GM19372 (cell line): ENCODE results near the gene ADD1.

Experiments used
- ATAC-seq: cut with Tn5 transposase; IDR thresholded peaks from one replicate; pipeline ENCODE4 v1.9.1; 2021; ENCODE audit warnings: mild to moderate bottlenecking, low read depth, moderate library complexity; ENCODE audit not compliant: unreplicated experiment

ADD1 gene

GRCh38 chr4:2820216-2820982 is 23.2 kb upstream of the ADD1 start:
- ATAC-seq: no peak

DNA sequence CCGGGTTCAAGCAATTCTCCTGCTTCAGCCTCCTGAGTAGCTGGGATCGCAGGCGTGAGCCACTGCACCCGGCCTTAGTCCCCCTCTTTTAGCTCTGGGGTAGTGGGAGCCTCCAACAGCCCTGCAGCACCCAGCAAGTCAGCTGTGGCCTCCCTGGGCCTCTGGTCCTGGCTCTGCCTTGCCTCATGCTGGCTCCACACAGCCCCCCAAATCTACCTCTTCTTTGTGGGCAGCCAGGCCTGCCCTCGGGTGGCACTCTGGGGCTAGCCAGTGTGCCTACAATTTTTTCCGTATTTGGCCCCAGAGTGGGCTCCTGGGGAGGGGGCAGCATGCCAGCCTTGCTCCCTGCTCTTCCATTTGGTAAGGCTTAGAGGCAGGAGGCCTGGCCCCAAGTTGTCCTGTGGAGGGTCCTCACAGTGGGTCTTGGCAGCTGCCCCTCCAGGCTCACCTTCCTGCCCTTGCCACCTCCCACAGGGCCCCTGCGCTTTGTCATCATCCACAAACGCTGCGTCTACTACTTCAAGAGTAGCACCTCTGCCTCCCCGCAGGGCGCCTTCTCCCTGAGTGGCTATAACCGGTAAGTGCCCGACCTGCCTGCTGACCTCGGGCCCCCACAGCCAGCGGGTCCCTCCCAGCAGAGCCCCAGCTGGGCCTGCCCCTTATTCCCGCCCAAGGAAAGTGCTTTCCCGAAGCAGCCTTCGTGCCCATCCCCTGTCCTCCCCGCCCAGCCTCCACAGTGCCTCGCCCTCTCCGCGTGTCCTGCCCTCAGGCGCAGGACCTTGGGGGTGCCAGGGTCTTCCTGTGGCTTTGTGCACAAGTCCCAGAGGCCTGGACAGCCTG is 21.0 kb upstream of the ADD1 start:
- ATAC-seq: no peak

DNA sequence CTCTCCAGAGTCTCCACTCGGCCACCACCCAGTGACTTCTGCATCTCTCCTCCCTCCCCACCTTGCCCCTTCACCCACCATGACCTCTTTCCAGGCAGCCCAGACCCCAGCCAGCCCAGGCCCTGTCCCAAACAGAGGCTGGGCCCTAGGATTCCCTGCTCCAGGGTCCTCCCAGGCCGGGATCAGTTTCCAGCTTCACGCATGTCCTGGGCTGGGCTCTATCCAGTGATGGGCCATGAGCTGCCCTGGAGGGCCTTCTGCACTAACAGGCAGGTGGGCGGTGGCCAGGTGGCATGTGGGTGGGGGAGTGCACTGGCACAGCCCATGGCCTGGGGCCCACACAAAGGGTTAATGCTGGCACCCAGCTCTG is 20.4 kb upstream of the ADD1 start:
- ATAC-seq: no peak

DNA sequence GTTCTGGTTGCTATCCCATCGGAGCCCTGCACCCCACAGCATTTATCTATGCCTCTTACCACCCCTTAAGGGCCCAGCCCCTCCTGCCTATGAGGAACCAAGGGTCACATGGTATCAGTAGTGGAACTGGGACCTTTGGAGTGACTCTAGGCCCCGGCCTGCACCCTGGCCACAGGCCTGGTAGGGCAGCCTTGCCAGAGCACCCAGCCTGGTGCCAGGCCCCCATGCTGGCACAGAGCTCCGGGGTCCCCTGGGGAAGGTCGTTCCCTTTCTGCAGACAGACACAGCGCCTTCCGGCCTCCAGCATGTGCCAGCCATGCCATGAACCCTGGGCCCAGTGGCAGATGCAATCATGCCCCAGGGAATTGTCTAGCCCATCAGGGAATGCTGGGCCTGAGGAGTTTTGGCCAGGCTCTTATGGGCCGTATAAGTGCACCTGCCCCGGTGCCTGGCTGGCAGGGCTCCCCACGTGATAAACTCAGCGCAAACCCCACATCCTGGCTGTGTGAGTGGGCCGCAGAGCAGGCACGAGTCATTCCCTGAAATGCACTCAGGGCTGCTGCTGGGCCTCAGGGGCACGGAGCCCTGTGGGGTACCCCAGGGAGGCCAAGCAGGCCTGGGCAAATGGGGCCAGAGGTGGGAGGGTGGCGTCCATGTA is 19.8 kb upstream of the ADD1 start:
- no peak for ATAC-seq

DNA sequence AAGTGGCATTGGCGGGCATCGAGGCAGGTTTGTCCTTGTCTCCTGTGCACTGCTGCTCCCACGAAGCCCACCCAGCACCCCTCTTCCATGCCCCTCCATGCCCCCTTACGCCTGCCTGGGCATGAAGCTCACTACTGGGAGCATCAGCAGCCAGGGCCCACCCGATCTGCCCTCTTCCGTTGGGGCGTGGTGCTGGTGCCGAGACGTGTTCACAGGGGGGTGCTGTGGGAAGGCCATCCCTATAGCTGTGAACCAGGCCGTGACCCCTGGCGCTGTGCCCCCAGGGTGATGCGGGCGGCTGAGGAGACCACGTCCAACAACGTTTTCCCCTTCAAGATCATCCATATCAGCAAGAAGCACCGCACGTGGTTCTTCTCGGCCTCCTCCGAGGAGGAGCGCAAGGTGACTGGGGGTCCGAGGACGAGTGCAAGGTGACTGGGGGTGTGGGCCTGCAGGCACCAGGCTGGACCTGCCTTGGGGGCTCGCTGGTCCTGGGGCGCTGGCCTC is 19.3 kb upstream of the ADD1 start:
- ATAC-seq: no peak

- ATAC-seq: no peak
Measured at GRCh38 chr4:2824836-2825381, 18.7 kb upstream of the ADD1 start.

DNA sequence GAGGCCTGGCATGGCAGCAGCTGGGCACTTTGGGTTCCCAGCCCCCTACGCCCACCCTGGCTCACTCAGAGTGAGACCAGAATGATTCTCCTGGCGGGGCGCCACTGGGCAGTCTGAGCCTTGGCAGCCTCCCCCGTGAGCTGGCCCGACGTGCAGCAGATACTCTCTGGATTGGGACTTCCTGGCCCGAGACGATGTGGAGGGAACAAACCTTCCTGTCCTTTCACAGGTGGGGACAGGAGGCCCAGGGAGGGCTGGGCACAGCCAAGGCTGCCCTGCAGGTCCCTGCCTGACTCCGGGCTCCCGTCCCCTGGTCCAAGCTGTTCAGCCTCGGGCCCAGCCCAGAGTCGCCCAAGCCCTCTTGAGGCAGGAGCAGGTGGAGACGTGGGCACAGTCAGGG is 17.9 kb upstream of the ADD1 start:
- no peak for ATAC-seq

- no peak for ATAC-seq
Measured at GRCh38 chr4:2827071-2827873, 16.4 kb upstream of the ADD1 start.

DNA sequence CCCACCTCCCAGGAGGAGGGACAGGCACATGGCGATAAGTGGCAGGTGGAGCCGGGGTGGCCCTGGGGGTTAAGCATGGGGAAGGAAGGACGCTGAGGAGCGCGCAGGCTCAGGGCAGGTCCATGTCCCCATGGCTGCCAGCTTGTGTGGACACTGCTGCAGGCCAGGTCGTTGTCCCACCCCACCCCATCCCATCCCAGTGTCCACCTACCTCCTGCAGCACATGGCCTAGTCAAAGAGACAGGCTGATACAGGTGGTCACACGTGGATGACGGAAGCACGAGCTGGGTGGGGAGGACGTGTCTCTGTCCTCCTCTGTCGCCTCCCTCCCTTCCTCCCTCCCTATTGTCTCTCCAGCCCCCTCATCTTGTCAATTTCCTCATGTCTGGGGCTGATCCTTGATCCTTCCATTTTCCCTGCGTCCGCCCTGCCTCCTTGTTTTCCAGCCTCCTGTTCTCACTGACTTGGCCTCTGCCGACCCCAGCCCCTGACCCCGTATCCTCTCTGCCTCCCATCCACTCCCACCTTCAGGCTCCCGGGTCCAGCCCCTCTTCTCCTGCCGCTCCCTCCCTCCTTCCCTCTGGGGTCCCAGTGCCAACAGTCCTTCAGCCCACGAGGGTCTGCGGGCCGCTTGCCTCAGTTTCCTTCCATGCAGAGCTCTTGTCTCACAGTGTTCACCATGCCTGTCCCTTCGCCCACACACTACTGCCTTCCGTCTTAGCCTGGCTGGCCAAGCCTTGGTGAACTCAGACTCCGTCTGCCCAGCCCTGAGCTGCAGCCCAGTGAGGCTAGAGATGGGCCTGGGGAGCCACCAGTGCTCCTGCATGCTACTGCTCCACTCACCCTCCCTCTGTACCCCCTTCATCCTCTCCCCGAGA is 15.5 kb upstream of the ADD1 start:
- ATAC-seq: no peak

GRCh38 chr4:2828758-2829181 is 14.9 kb upstream of the ADD1 start:
- no peak for ATAC-seq

- no peak for ATAC-seq
Measured at GRCh38 chr4:2829321-2829932, 14.2 kb upstream of the ADD1 start.

- no peak for ATAC-seq
Measured at GRCh38 chr4:2829933-2830451, 13.7 kb upstream of the ADD1 start.

DNA sequence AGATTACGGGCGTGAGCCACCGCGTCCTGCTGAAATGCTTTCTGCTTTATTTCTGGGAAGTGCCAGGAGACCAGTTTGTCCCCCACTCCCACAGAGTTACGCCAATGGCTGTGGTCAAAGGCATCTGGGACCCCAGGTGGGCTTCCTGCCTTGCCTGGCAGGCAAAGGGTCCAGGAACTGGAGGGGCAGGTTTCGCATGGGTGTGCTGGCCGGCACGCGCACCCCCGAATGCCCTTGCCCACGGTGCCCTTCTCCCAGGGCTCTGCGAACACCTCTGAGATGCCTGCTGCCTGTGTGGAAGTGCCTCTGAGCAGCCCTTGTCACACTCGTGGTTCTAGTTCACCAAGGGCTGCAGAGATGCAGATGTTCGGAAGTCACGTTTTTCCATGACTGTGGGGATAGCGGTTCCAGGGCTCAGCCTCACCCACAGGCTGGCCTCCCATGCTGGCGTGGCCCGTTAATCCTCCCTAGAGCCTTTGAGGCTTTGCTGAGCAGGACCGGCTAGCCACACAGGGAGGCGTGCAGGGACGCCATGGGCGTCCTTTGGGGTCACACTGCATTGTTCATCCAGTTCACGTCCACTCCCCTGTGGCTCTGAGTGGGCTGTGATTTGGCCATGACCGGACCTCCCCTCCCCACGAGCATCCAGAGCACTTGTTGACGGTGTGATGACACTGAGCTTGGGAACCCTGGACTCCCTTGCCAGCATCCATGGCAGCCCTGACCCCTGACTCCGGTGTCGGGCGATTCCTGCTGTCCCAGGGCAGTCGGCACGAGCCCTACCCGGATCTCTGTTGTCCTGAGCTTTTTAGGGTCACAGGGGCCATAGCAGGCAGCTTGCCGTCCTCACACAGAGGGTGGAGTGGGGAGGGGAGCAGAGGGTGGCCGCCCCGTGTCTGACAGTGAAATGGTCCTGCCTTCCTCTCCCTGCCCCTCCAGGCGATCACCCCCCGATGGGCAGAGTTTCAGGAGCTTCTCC is 12.7 kb upstream of the ADD1 start:
- ATAC-seq: no peak

DNA sequence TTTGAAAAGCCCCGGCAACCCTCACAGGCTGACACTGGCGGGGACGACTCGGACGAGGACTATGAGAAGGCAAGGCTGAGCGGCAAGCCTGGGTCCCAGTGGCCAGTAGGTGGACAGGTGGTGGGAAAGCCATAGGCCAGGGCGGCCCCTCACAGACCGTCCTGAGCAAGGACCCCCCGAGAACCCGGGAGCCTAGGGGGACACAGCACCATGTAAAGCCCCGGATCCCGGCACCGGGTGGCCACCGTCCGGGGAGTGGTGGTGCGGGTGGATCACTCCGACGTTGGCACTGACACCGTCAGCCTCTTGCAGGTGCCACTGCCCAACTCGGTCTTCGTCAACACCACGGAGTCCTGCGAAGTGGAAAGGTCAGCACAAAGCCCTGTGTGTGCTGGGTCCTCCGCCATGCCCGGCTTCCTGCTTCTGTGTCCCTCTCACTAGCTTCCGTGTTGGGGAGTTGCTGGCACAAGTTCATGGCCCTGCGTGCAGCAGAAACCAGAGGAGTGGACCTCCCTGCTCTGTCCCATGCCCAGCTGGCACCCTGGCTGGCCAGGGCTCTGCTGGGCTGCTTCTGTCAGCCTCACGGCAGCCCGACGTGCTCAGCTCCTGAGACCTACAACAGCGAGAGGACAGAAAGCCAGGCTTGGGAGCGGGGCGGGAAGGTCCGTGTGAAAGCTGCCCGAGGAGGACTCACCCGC is 11.9 kb upstream of the ADD1 start:
- ATAC-seq: no peak

DNA sequence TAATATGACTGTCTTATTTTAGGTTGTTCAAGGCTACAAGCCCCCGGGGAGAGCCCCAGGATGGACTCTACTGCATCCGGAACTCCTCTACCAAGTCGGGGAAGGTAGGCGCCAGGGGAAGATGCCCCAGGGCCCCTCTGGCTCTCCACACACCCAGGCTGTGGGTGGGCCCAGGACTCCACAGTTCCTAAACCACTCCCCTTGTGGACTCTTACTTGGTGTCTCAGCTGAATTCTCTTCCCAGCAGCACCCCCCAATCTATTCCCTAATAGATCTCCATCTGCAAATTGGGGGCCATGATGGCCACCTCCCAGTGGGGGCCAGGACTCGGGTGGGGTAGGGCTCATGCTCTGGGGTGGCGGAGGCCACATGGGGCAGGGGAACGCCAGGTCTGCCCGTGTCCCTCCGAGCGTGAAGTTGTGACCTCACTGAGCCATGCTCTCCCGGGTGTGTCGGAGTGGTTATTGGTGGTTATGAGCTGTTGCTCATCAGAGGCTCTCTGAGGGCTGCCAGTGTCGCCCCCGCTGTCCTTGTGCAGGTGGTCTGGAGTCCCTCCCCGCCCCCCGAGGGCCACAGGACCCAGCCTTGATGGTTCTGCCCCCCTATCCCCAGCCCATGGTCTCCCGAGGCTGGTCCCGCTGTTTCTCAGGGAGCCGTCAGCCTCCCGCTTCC is 11.2 kb upstream of the ADD1 start:
- peak; percentile 61 for ATAC-seq

DNA sequence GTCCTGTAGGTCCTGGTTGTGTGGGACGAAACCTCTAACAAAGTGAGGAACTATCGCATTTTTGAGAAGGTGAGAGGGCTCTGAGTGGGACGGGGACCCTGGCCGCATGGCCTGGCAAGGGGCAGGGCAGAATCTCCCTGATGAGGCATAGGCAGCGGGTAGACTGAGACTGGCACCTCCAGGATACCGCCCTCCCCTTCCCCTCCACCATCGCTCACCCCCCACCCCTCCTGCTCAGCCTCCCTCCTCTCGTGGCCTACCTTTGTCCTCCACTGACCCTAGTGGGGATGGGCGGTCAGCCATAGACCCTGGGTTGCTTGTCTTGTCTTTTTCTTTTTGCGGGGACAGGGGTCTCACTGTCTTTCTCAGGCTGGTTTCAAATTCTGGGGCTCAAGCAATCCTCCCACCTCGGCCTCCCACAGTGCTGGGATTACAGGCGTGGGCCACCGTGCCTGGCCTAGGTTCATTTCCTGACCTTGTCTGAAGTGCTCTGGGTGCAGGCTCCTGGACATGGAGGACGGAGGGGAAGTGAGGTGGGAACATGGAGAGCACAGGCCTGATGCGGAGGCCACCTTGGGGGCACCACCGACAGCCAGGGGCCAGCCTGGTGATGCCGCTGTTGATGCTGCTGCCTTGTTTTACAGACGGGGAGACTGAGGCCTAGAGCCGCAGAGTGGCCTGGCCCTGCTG is 10.5 kb upstream of the ADD1 start:
- no peak for ATAC-seq
